K562 (cell line): Measurements from ENCODE around the gene FMOD. TPM values are rescaled to one million over a fixed set of nuclear protein-coding genes. Genes with fewer than 3 reads are reported as not detected.

Experiments
- ARID1B ChIP-seq: fragments of 450-650 bp; IDR thresholded peaks from 2 replicates; pipeline ENCODE4 v1.6.1; 2016; ENCODE audit warnings: antibody characterized with exemption, mild to moderate bottlenecking, inconsistent platforms
- ARNT ChIP-seq, 2 experiments: fragments of 450-650 bp; IDR thresholded peaks; 2 replicates each; pipeline ENCODE4 v1.6.1; 2016; ENCODE audit warnings: mild to moderate bottlenecking in 1 of 2
- ATF1 ChIP-seq, 2 experiments: fragments of 450-650 bp in 1 of 2; IDR thresholded peaks; 2 replicates each; pipeline ENCODE4 v1.6.1; 2016; ENCODE audit warnings: missing compliant biosample characterization in 1 of 2, missing genetic modification characterization in 1 of 2
- BDP1 ChIP-seq: IDR thresholded peaks from 3 replicates; pipeline ENCODE4 v1.6.1; 2011; ENCODE audit not compliant: insufficient read length, insufficient read depth
- CC2D1A ChIP-seq: fragments of 450-650 bp; IDR thresholded peaks from 2 replicates; pipeline ENCODE4 v1.6.1; 2017; ENCODE audit warnings: mild to moderate bottlenecking
- CSDE1 ChIP-seq, 2 experiments: fragments of 450-650 bp; IDR thresholded peaks; 2 replicates each; pipeline ENCODE4 v1.6.1; 2016; ENCODE audit warnings: mild to moderate bottlenecking in 1 of 2
- DEAF1 ChIP-seq: fragments of 450-650 bp; formaldehyde crosslinking; IDR thresholded peaks from 2 replicates; pipeline ENCODE4 v1.4.0; 2020; ENCODE audit warnings: mild to moderate bottlenecking, moderate library complexity
- ETV5 ChIP-seq: sonication (generic); formaldehyde crosslinking; IDR thresholded peaks from 2 replicates; pipeline ENCODE4 v1.4.0; 2020; ENCODE audit warnings: low read depth, mild to moderate bottlenecking, missing genetic modification reagents
- FOSL1 ChIP-seq: fragments of 200-800 bp; sonication (Bioruptor generic); conservative IDR thresholded peaks from 2 replicates; pipeline ENCODE4 v1.6.1; 2016; ENCODE audit warnings: missing genetic modification characterization, missing compliant biosample characterization
- FOXJ2 ChIP-seq: fragments of 200-800 bp; sonication (Bioruptor generic); IDR thresholded peaks from 2 replicates; pipeline ENCODE4 v1.6.1; 2016; ENCODE audit warnings: missing genetic modification characterization, missing compliant biosample characterization
- GABPB1 ChIP-seq: sonication (generic); formaldehyde crosslinking; IDR thresholded peaks from 2 replicates; pipeline ENCODE4 v1.8.0; 2022; ENCODE audit warnings: mild to moderate bottlenecking, missing genetic modification reagents
- GTF2E2 ChIP-seq: fragments of 200-800 bp; sonication (Bioruptor generic); IDR thresholded peaks from 2 replicates; pipeline ENCODE4 v1.6.1; 2016; ENCODE audit warnings: missing genetic modification characterization, missing compliant biosample characterization
- HNRNPH1 ChIP-seq: fragments of 200-400 bp; formaldehyde crosslinking; optimal IDR thresholded peaks from 2 replicates; pipeline ENCODE3; 2017; ENCODE audit warnings: low read depth, mild to moderate bottlenecking, low read length, moderate library complexity
- KLF16 ChIP-seq: IDR thresholded peaks from 2 replicates; pipeline ENCODE4 v1.6.1; 2016; ENCODE audit warnings: antibody characterized with exemption
- LARP7 ChIP-seq: fragments of 450-650 bp; IDR thresholded peaks from 2 replicates; pipeline ENCODE4 v1.6.1; 2016
- NBN ChIP-seq: fragments of 450-650 bp; IDR thresholded peaks from 2 replicates; pipeline ENCODE4 v1.6.1; 2016; ENCODE audit warnings: low read depth, mild to moderate bottlenecking
- POLR3G ChIP-seq: IDR thresholded peaks from 2 replicates; pipeline ENCODE4 v1.6.1; 2011; ENCODE audit not compliant: insufficient read length, insufficient replicate concordance; ENCODE audit errors: extremely low read depth
- RAD21 ChIP-seq, 2 experiments: fragments of 250-450 bp in 1 of 2; fragments of 450-650 bp in 1 of 2; sonication (Bioruptor Pico) in 1 of 2; formaldehyde crosslinking in 1 of 2; IDR thresholded peaks in 1 of 2; conservative IDR thresholded peaks in 1 of 2; 2 replicates each; pipeline versions ENCODE4 v1.4.0 to v1.8.0; 2020 to 2022; ENCODE audit warnings: mild to moderate bottlenecking in 2 of 2, moderate library complexity in 1 of 2
- SMARCA5 ChIP-seq: fragments of 450-650 bp; IDR thresholded peaks from 2 replicates; pipeline ENCODE4 v1.6.1; 2016
- TRIM28 ChIP-seq: fragments of 450-650 bp; IDR thresholded peaks from 2 replicates; pipeline ENCODE4 v1.6.1; 2017
- ZKSCAN3 ChIP-seq: fragments of 250-450 bp; sonication (Bioruptor Pico); IDR thresholded peaks from 2 replicates; pipeline ENCODE4 v1.4.0; 2020
- ZKSCAN8 ChIP-seq: fragments of 200-800 bp; sonication (Bioruptor generic); IDR thresholded peaks from 2 replicates; pipeline ENCODE4 v1.6.1; 2016; ENCODE audit warnings: missing genetic modification characterization, missing compliant biosample characterization
- ZNF174 ChIP-seq: fragments of 250-450 bp; sonication (Bioruptor Pico); IDR thresholded peaks from 2 replicates; pipeline ENCODE4 v1.4.0; 2020; ENCODE audit warnings: mild to moderate bottlenecking
- ZNF384 ChIP-seq: IDR thresholded peaks from 2 replicates; pipeline ENCODE4 v1.6.1; 2012; ENCODE audit warnings: low read depth, low read length, improper control_type of control experiment
- polyA plus RNA-seq, 8 experiments: library from polyadenylated mRNA; depleted of rRNA in 4 of 8; stranded (reverse) in 5 of 8; unstranded in 3 of 8; fragments of >200 nt; fragmentation: Nextera tagmentation in 2 of 8; fragmentation: Illumina TruSeq in 1 of 8; extraction: Ambion mirVana in 2 of 8; extraction: Trizol in 1 of 8; gene quantifications; 2 replicates each; pipeline versions ENCODE4 v1.2.1 to v1.2.3, GENCODE V29; 2011 to 2014; ENCODE audit warnings: inconsistent platforms in 1 of 8, missing spikeins in 1 of 8
- total RNA-seq, 7 experiments: library from RNA; depleted of rRNA in 6 of 7; stranded (reverse); fragments of >200 nt in 6 of 7; fragmentation: Illumina TruSeq in 2 of 7; extraction: Trizol in 2 of 7; gene quantifications; 2 replicates each; pipeline versions ENCODE4 v1.2.1 to v1.2.3, GENCODE V29; 2011 to 2021; ENCODE audit warnings: low replicate concordance in 1 of 7
- TF ChIP-seq, protein P1 (sequence below): fragments of 250-450 bp; sonication (Bioruptor Pico); IDR thresholded peaks from 2 replicates; pipeline ENCODE4 v1.8.0; 2022; ENCODE audit warnings: inconsistent platforms
- TF ChIP-seq, protein P2 (sequence below), 3 experiments: IDR thresholded peaks in 2 of 3; conservative IDR thresholded peaks in 1 of 3; 2 replicates each; pipeline ENCODE4 v1.5.1; 2011 to 2012; ENCODE audit warnings: low read length in 3 of 3, mild to moderate bottlenecking in 3 of 3, control low read depth in 2 of 3, improper control_type of control experiment in 1 of 3, inconsistent platforms in 1 of 3, low read depth in 1 of 3, mixed read lengths in 1 of 3, moderate library complexity in 1 of 3; ENCODE audit not compliant: insufficient read depth in 2 of 3

Gene FMOD
- total and polyA plus RNA-seq, 9 of the 15 experiments (the other 6 are each of a cell fraction or from before 2014, with no cell fraction given) = 0.03 to 0.13 (median 0.03) TPM; not detected in 6

- TF ChIP-seq NBN (0 out of 2 replicates have a peak, but pooled peaks have one; percentile 69), GTF2E2 (tag) (no peak), RAD21 (CRISPR knock-in tag; conservative IDR thresholded peaks at IDR 0.05 in 1 of 2, IDR thresholded peaks at IDR 0.05 in 1 of 2) (peak; percentile 91 to 99), BDP1 (no peak), ZKSCAN8 (CRISPR knock-in tag) (no peak), HNRNPH1 (no peak), ZNF174 (CRISPR knock-in tag) (no peak), SMARCA5 (peak; percentile 49; the same call in 1 of the 2 replicates), CSDE1 (IDR thresholded peaks at IDR 0.05) (0 out of 4 replicates have a peak, but pooled peaks of 1 of the 2 experiments have one; percentile 23), DEAF1 (CRISPR knock-in tag) (peak; percentile 86), LARP7 (no peak), ARID1B (0 out of 2 replicates have a peak, but pooled peaks have one; percentile 8), FOXJ2 (tag) (no peak), ATF1 (CRISPR knock-in tag; IDR thresholded peaks at IDR 0.05) (no peak), ATF1 (tag; IDR thresholded peaks at IDR 0.05) (0 out of 2 replicates have a peak, but pooled peaks have one; percentile 12), FOSL1 (tag) (peak; percentile 25; the same call in 1 of the 2 replicates), POLR3G (no peak), ETV5 (CRISPR knock-in tag) (peak; percentile 52; the same call in 1 of the 2 replicates), ARNT (IDR thresholded peaks at IDR 0.05) (0 out of 4 replicates have a peak, but pooled peaks of 1 of the 2 experiments have one; percentile 18), CC2D1A (peak; percentile 95), ZNF384 (peak; percentile 70), TRIM28 (no peak), KLF16 (peak; percentile 58; the same call in 1 of the 2 replicates), GABPB1 (CRISPR knock-in tag) (peak; percentile 39; the same call in 1 of the 2 replicates), ZKSCAN3 (CRISPR knock-in tag) (no peak)
- TF ChIP-seq, protein P1, sequence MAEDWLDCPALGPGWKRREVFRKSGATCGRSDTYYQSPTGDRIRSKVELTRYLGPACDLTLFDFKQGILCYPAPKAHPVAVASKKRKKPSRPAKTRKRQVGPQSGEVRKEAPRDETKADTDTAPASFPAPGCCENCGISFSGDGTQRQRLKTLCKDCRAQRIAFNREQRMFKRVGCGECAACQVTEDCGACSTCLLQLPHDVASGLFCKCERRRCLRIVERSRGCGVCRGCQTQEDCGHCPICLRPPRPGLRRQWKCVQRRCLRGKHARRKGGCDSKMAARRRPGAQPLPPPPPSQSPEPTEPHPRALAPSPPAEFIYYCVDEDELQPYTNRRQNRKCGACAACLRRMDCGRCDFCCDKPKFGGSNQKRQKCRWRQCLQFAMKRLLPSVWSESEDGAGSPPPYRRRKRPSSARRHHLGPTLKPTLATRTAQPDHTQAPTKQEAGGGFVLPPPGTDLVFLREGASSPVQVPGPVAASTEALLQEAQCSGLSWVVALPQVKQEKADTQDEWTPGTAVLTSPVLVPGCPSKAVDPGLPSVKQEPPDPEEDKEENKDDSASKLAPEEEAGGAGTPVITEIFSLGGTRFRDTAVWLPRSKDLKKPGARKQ (CRISPR knock-in tag) = no peak
- TF ChIP-seq, protein P2, sequence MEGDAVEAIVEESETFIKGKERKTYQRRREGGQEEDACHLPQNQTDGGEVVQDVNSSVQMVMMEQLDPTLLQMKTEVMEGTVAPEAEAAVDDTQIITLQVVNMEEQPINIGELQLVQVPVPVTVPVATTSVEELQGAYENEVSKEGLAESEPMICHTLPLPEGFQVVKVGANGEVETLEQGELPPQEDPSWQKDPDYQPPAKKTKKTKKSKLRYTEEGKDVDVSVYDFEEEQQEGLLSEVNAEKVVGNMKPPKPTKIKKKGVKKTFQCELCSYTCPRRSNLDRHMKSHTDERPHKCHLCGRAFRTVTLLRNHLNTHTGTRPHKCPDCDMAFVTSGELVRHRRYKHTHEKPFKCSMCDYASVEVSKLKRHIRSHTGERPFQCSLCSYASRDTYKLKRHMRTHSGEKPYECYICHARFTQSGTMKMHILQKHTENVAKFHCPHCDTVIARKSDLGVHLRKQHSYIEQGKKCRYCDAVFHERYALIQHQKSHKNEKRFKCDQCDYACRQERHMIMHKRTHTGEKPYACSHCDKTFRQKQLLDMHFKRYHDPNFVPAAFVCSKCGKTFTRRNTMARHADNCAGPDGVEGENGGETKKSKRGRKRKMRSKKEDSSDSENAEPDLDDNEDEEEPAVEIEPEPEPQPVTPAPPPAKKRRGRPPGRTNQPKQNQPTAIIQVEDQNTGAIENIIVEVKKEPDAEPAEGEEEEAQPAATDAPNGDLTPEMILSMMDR (IDR thresholded peaks at IDR 0.05 in 2 of 3, conservative IDR thresholded peaks at IDR 0.05 in 1 of 3; ENCODE audit: insufficient read depth in 2 of 3, low read depth in 1 of 3, low read length in 3 of 3) = peak; percentile 95 to 98 (median 97)
Observed at GRCh38 chr1:203338335-203339036, 12.4 kb downstream of the FMOD start (continued).
